Gastrocnemius medialis (tissue), 4 donors: ENCODE measurements around the gene PHIP.

Experiments
- CTCF ChIP-seq, 5 experiments: fragments of 450-650 bp in 3 of 5; fragments of 200-600 bp in 2 of 5; sonication (generic) in 2 of 5; IDR thresholded peaks in 4 of 5; conservative IDR thresholded peaks in 1 of 5; 1 replicate in 4 of 5; 2 replicates in 1 of 5; pipeline ENCODE4 v1.5.1; 2016 to 2019; ENCODE audit warnings: antibody characterized with exemption in 5 of 5, mild to moderate bottlenecking in 3 of 5, moderate library complexity in 3 of 5
- POLR2A ChIP-seq, 2 donors: fragments of 450-650 bp; IDR thresholded peaks; one replicate each; pipeline ENCODE4 v1.6.1; 2017; ENCODE audit warnings: antibody characterized with exemption in 2 of 2, mild to moderate bottlenecking in 2 of 2, moderate library complexity in 2 of 2

- TF ChIP-seq CTCF (IDR thresholded peaks at IDR 0.05 in 4 of 5, conservative IDR thresholded peaks at IDR 0.05 in 1 of 5) (no peak), POLR2A (IDR thresholded peaks at IDR 0.05) (no peak)
Observed at GRCh38 chr6:78995946-78996345, 82.1 kb downstream of the PHIP start.
